HL-60 (cell line): Measurements from ENCODE around the gene KIF25.

Experiments
- CTCF ChIP-seq: IDR thresholded peaks from one replicate; pipeline ENCODE4 v1.5.1; 2011; ENCODE audit warnings: low read length, control low read depth, inconsistent platforms; ENCODE audit not compliant: insufficient read depth
- GABPA ChIP-seq: IDR thresholded peaks from 2 replicates; pipeline ENCODE4 v1.6.1; 2012; ENCODE audit warnings: low read depth
- POLR2AphosphoS5 ChIP-seq: IDR thresholded peaks from 2 replicates; pipeline ENCODE4 v1.6.1; 2012; ENCODE audit warnings: low read depth
- SPI1 ChIP-seq: IDR thresholded peaks from 2 replicates; pipeline ENCODE4 v1.6.1; 2012; ENCODE audit warnings: low read depth, mild to moderate bottlenecking, borderline replicate concordance

- no peak for TF ChIP-seq CTCF
- no peak for TF ChIP-seq POLR2AphosphoS5
- no peak for TF ChIP-seq GABPA
- TF ChIP-seq SPI1: no peak
Observed at GRCh38 chr6:168053086-168053956, 55.9 kb downstream of the KIF25 start.
